GM12801 (cell line): ENCODE data around the gene INTS7.

Experiments
- TF ChIP-seq, protein P1 (sequence below): IDR thresholded peaks from one replicate; pipeline ENCODE4 v1.5.1; 2011; ENCODE audit warnings: control low read depth; ENCODE audit not compliant: insufficient read length; ENCODE audit errors: extremely low read depth

Gene INTS7

GRCh38 chr1:211910913-211911485 lies 124.4 kb downstream of the INTS7 start:
- TF ChIP-seq, protein P1, sequence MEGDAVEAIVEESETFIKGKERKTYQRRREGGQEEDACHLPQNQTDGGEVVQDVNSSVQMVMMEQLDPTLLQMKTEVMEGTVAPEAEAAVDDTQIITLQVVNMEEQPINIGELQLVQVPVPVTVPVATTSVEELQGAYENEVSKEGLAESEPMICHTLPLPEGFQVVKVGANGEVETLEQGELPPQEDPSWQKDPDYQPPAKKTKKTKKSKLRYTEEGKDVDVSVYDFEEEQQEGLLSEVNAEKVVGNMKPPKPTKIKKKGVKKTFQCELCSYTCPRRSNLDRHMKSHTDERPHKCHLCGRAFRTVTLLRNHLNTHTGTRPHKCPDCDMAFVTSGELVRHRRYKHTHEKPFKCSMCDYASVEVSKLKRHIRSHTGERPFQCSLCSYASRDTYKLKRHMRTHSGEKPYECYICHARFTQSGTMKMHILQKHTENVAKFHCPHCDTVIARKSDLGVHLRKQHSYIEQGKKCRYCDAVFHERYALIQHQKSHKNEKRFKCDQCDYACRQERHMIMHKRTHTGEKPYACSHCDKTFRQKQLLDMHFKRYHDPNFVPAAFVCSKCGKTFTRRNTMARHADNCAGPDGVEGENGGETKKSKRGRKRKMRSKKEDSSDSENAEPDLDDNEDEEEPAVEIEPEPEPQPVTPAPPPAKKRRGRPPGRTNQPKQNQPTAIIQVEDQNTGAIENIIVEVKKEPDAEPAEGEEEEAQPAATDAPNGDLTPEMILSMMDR, result no peak

DNA sequence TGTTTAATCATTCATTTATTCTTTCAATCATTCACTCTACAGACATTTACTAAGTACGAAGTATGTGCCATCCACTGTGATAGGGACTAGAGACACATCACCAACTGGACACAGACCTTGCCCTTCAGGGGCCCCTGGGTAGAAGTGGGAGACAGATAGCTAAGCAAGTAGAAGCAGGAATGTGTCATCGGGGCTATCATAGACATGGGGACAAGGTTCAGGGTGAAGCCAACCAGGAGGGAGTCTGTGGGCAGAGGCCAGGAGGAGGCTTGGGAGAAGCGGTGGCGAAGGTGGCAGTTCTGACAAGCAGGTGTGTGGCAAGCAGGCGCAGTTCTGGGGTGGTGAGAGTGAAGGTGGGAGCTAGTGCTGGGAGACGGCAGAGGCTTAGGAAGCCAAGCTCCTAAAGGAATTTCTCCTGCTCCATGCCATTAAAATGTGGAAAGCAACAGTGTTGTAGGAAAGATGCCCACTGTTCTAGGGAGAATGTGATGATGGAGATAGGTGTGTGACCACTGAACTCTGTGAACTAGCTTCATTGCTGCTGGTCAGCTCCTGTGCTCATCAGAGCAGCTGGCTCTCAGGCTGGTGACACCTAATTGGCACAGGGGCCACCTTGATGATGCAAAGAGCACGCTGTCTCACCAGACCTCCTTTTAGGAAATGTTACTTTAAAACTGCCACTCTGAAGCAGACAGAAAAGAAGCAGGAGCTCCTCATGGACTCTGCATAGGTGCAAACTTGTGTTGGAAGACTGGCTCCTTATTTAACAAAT lies 125.1 kb downstream of the INTS7 start:
- TF ChIP-seq, protein P1, result no peak

DNA sequence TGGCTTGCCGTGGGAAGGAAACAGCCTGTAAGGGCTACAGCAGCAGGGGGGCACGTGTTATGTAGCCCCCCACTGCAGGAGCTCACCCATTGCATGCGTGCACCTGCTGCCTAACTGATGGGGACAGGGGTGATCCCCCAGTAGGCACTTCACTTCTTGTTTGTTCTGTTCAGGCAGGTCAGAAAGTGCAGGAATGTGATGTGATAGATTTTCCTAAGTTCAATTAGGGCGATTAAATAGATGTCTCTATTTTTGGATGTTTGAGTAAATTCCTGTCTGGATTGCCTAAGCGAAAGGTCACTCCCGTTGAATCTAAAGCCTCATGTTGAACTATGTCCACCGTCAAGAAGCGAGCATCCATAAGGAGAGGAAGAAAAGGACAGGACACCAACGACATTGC lies 126.0 kb downstream of the INTS7 start:
- TF ChIP-seq, protein P1, result no peak

GRCh38 chr1:211908951-211909350 lies 126.4 kb downstream of the INTS7 start:
- TF ChIP-seq, protein P1, result no peak

- TF ChIP-seq, protein P1, result no peak
Observed at GRCh38 chr1:211908453-211908852, 126.9 kb downstream of the INTS7 start.

DNA sequence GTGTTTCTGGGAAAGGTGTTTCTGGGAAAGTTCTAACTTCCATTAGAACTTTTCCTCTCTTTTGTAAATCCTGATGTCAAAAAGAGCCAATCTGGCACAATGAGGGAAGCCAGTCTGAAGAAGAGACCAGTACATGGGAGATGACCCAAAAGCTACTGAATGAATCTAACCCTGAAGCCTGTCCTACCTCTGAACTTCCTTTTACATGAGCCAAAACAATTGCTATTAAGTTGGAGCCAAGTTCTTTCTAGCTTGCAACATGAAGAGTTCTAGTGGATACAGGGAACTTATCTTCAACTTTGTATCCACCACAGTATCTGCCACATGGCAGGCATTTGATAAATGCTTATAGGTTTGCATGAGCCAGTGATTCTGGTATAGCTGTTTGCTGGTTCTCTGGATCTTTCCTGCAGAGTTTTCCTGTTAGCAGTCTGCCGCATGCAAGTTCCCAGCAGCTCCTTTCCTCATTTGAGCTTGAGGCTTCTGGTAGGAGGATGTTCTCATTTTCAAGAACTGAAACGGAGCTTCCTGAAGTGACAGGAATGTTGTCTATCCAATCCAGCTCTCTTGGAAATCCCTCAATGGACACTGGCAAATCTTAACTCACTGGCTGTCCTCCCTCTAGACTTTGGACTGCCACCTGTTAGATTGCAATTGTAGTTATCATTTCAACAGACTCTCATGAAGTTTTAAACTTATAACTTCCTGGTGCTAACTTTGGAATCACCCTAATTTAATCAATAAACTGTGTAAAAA lies 131.7 kb downstream of the INTS7 start:
- TF ChIP-seq, protein P1, result no peak

DNA sequence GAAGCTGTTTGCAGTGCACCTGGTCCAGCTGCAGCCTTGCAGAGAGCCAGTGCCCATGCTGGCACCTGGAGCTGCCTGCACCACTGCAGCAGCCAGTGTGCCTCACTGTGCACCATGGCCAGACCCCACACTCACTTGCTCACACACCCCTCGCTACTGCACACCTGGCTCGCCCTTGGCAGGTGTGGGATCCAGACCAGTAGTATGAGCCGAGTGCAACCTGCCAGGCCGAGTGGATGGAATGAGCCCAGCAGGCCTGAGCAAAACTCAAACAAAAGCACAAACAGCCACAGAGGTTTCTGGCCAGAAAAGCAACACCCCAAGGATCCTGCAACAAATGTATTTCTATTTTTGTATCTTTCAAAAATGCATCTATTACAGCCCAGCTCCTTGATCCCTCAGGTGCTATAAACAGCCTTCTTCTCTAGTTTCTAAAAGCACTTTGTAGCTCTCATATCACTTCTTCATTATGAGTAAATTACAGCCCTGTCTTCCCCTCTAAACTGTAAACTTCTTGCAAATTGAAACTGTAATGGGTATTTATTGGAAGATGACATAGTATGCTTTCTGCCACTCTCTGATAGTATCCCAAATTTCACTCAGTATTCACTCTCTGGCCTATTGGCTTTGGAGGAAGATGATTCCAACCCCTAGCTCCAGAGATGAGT lies 132.6 kb downstream of the INTS7 start:
- TF ChIP-seq, protein P1, result no peak
